ENCODE results near the gene IFT20.

Gene IFT20

GRCh38 chr17:28335201-28335958, at the start of gene IFT20, which contains the start of gene TNFAIP1:
Gene IFT20, minus strand, starts transcription at chr17:28335472. Its CDS starts 3,487 bp downstream, at chr17:28331985.
Gene TNFAIP1, plus strand, starts transcription at chr17:28335761. Its CDS starts 3,761 bp downstream, at chr17:28339522.
- peaks cover 26% of the 10 kb centered on the region for H3K36me3 ChIP-seq (ENCODE audit: control insufficient read depth, insufficient read depth, low read length, severe bottlenecking)
- peak within 1 kb of the TSS; percentile 92 for H3K9ac ChIP-seq (ENCODE audit: low read length)
- peak within 1 kb of the TSS; percentile 98 for H3K4me3 ChIP-seq (ENCODE audit: low read length)
- H3K9me3 ChIP-seq (ENCODE audit: control insufficient read depth, low read length): no peaks in the 10 kb centered on the region
- no peaks in the 10 kb centered on the region for H3K27me3 ChIP-seq (replicated peaks; ENCODE audit: control insufficient read depth, insufficient read depth, low read length)
- H3K4me1 ChIP-seq (ENCODE audit: control insufficient read depth, insufficient read depth, low read length): peaks cover 28% of the 10 kb centered on the region
- DNase-seq (ENCODE audit: low read depth): peak; percentile 100

- H3K9ac ChIP-seq (ENCODE audit: low read length): no peak overlapping the region
- no peak overlapping the region for H3K4me3 ChIP-seq (ENCODE audit: low read length)
- H3K27me3 ChIP-seq (replicated peaks; ENCODE audit: control insufficient read depth, insufficient read depth, low read length): peaks cover 3% of the 10 kb centered on the region
- H3K36me3 ChIP-seq (ENCODE audit: control insufficient read depth, insufficient read depth, low read length, severe bottlenecking): peaks cover 8% of the 10 kb centered on the region
- no peaks in the 10 kb centered on the region for H3K9me3 ChIP-seq (ENCODE audit: control insufficient read depth, low read length)
- DNase-seq (ENCODE audit: low read depth): no peak
- H3K4me1 ChIP-seq (ENCODE audit: control insufficient read depth, insufficient read depth, low read length): no peaks in the 10 kb centered on the region
Observed at GRCh38 chr17:28385037-28385400, 49.7 kb upstream of the IFT20 start.

GRCh38 chr17:28384281-28385036, 49.2 kb upstream of the IFT20 start:
- Histone ChIP-seq H3K4me3 (ENCODE audit: low read length) (no peak overlapping the region), H3K9ac (ENCODE audit: low read length) (no peak overlapping the region), H3K9me3 (ENCODE audit: control insufficient read depth, low read length) (no peaks in the 10 kb centered on the region), H3K36me3 (ENCODE audit: control insufficient read depth, insufficient read depth, low read length, severe bottlenecking) (peaks cover 4% of the 10 kb centered on the region), H3K4me1 (ENCODE audit: control insufficient read depth, insufficient read depth, low read length) (no peaks in the 10 kb centered on the region), H3K27me3 (replicated peaks; ENCODE audit: control insufficient read depth, insufficient read depth, low read length) (peaks cover 3% of the 10 kb centered on the region)
- no peak for DNase-seq (ENCODE audit: low read depth)

GRCh38 chr17:28381141-28381825, 46.0 kb upstream of the IFT20 start:
- Histone ChIP-seq H3K9me3 (ENCODE audit: control insufficient read depth, low read length) (no peaks in the 10 kb centered on the region), H3K9ac (ENCODE audit: low read length) (no peak overlapping the region), H3K4me1 (ENCODE audit: control insufficient read depth, insufficient read depth, low read length) (no peaks in the 10 kb centered on the region), H3K36me3 (ENCODE audit: control insufficient read depth, insufficient read depth, low read length, severe bottlenecking) (no peaks in the 10 kb centered on the region), H3K27me3 (replicated peaks; ENCODE audit: control insufficient read depth, insufficient read depth, low read length) (peaks cover 3% of the 10 kb centered on the region), H3K4me3 (ENCODE audit: low read length) (no peak overlapping the region)
- no peak for DNase-seq (ENCODE audit: low read depth)

- H3K36me3 ChIP-seq (ENCODE audit: control insufficient read depth, insufficient read depth, low read length, severe bottlenecking): no peaks in the 10 kb centered on the region
- no peaks in the 10 kb centered on the region for H3K9me3 ChIP-seq (ENCODE audit: control insufficient read depth, low read length)
- H3K9ac ChIP-seq (ENCODE audit: low read length): no peak overlapping the region
- peaks cover 3% of the 10 kb centered on the region for H3K27me3 ChIP-seq (replicated peaks; ENCODE audit: control insufficient read depth, insufficient read depth, low read length)
- peak; percentile 83 for DNase-seq (ENCODE audit: low read depth)
- H3K4me1 ChIP-seq (ENCODE audit: control insufficient read depth, insufficient read depth, low read length): no peaks in the 10 kb centered on the region
- H3K4me3 ChIP-seq (ENCODE audit: low read length): no peak overlapping the region
Observed at GRCh38 chr17:28379814-28380801, 44.8 kb upstream of the IFT20 start.

- Histone ChIP-seq H3K9me3 (ENCODE audit: control insufficient read depth, low read length) (no peaks in the 10 kb centered on the region), H3K4me3 (ENCODE audit: low read length) (peak overlapping the region; percentile 71), H3K36me3 (ENCODE audit: control insufficient read depth, insufficient read depth, low read length, severe bottlenecking) (no peaks in the 10 kb centered on the region), H3K27me3 (replicated peaks; ENCODE audit: control insufficient read depth, insufficient read depth, low read length) (no peaks in the 10 kb centered on the region), H3K4me1 (ENCODE audit: control insufficient read depth, insufficient read depth, low read length) (peaks cover 26% of the 10 kb centered on the region), H3K9ac (ENCODE audit: low read length) (no peak overlapping the region)
- DNase-seq (ENCODE audit: low read depth): peak; percentile 6
Observed at GRCh38 chr17:28372945-28373274, 37.6 kb upstream of the IFT20 start.

GRCh38 chr17:28372203-28372944, 37.1 kb upstream of the IFT20 start:
- Histone ChIP-seq H3K9me3 (ENCODE audit: control insufficient read depth, low read length) (no peaks in the 10 kb centered on the region), H3K36me3 (ENCODE audit: control insufficient read depth, insufficient read depth, low read length, severe bottlenecking) (no peaks in the 10 kb centered on the region), H3K4me3 (ENCODE audit: low read length) (peak overlapping the region; percentile 71), H3K9ac (ENCODE audit: low read length) (peak overlapping the region; percentile 56), H3K4me1 (ENCODE audit: control insufficient read depth, insufficient read depth, low read length) (peaks cover 26% of the 10 kb centered on the region), H3K27me3 (replicated peaks; ENCODE audit: control insufficient read depth, insufficient read depth, low read length) (no peaks in the 10 kb centered on the region)
- DNase-seq (ENCODE audit: low read depth): peak; percentile 66

- peak; percentile 92 for DNase-seq (ENCODE audit: low read depth)
- Histone ChIP-seq H3K36me3 (ENCODE audit: control insufficient read depth, insufficient read depth, low read length, severe bottlenecking) (no peaks in the 10 kb centered on the region), H3K27me3 (replicated peaks; ENCODE audit: control insufficient read depth, insufficient read depth, low read length) (no peaks in the 10 kb centered on the region), H3K9me3 (ENCODE audit: control insufficient read depth, low read length) (no peaks in the 10 kb centered on the region), H3K4me3 (ENCODE audit: low read length) (peak within 1 kb of the TSS; percentile 71), H3K4me1 (ENCODE audit: control insufficient read depth, insufficient read depth, low read length) (peaks cover 26% of the 10 kb centered on the region), H3K9ac (ENCODE audit: low read length) (peak within 1 kb of the TSS; percentile 56)
Observed at GRCh38 chr17:28371245-28372202, 36.3 kb upstream of the IFT20 start, which contains the start of gene SARM1. Gene SARM1, plus strand, starts transcription at chr17:28371694. Its CDS starts 339 bp downstream, at chr17:28372033.

- Histone ChIP-seq H3K9me3 (ENCODE audit: control insufficient read depth, low read length) (no peaks in the 10 kb centered on the region), H3K36me3 (ENCODE audit: control insufficient read depth, insufficient read depth, low read length, severe bottlenecking) (no peaks in the 10 kb centered on the region), H3K4me3 (ENCODE audit: low read length) (no peak overlapping the region), H3K9ac (ENCODE audit: low read length) (no peak overlapping the region), H3K27me3 (replicated peaks; ENCODE audit: control insufficient read depth, insufficient read depth, low read length) (no peaks in the 10 kb centered on the region), H3K4me1 (ENCODE audit: control insufficient read depth, insufficient read depth, low read length) (peaks cover 26% of the 10 kb centered on the region)
- no peak for DNase-seq (ENCODE audit: low read depth)
Observed at GRCh38 chr17:28370744-28371103, 35.5 kb upstream of the IFT20 start.
